Measurements from ENCODE around the gene ERP27.

The ERP27 gene

GRCh38 chr12:14905269-14906004 lies 32.9 kb downstream of the ERP27 start:
- ChIA-PET CTCF (no interaction called here), POLR2A (no interaction called here)

More at GRCh38 chr12:14905269-14906004, 32.9 kb downstream of the ERP27 start:
- Histone ChIP-seq H3K4me3 (ENCODE audit: low read depth, low read length) (no peak overlapping the region), H3K9me3 (ENCODE audit: control insufficient read depth, insufficient read depth, low read depth, low read length) (no peaks in the 10 kb centered on the region), H3K4me1 (ENCODE audit: control insufficient read depth, insufficient read depth, low read length) (no peaks in the 10 kb centered on the region), H3K27ac (ENCODE audit: extremely low read depth, low read depth, low read length) (no peak overlapping the region), H3K36me3 (ENCODE audit: control insufficient read depth in 2 of 2, insufficient read depth in 1 of 2, low read length in 2 of 2) (no peaks in the 10 kb centered on the region)
- TF ChIP-seq PBX3 (CRISPR knock-in tag; IDR thresholded peaks at IDR 0.05) (no peak), ZNF175 (tag by site-specific recombination; IDR thresholded peaks at IDR 0.05) (no peak), ZNF350 (tag by site-specific recombination; IDR thresholded peaks at IDR 0.05) (no peak), ELK4 (IDR thresholded peaks at IDR 0.05; ENCODE audit: borderline replicate concordance, low read depth, low read length) (no peak), PRDM1 (tag by site-specific recombination; IDR thresholded peaks at IDR 0.05) (no peak), KLF7 (tag by site-specific recombination; IDR thresholded peaks at IDR 0.05; ENCODE audit: borderline replicate concordance) (no peak), ZIC2 (tag by site-specific recombination; IDR thresholded peaks at IDR 0.05) (no peak), ZNF518A (tag by site-specific recombination; conservative IDR thresholded peaks at IDR 0.05; ENCODE audit: low read depth) (no peak), ZNF366 (tag by site-specific recombination; conservative IDR thresholded peaks at IDR 0.05) (no peak), ZNF169 (tag by site-specific recombination; IDR thresholded peaks at IDR 0.05) (no peak), ZBTB44 (tag by site-specific recombination; IDR thresholded peaks at IDR 0.05) (no peak), ZNF658 (tag by site-specific recombination; IDR thresholded peaks at IDR 0.05) (no peak), ZNF266 (tag by site-specific recombination; IDR thresholded peaks at IDR 0.05; ENCODE audit: low read depth) (no peak), SCRT1 (tag by site-specific recombination; IDR thresholded peaks at IDR 0.05; ENCODE audit: borderline replicate concordance) (no peak), ZNF677 (tag by site-specific recombination; IDR thresholded peaks at IDR 0.05) (no peak), HIC1 (tag by site-specific recombination; IDR thresholded peaks at IDR 0.05) (no peak), ZBTB48 (tag by site-specific recombination; IDR thresholded peaks at IDR 0.05) (no peak), ZNF626 (tag by site-specific recombination; IDR thresholded peaks at IDR 0.05) (no peak), ZBTB26 (tag by site-specific recombination; optimal IDR thresholded peaks at IDR 0.05) (no peak)

All from HEK293 (cell line).